C4-2B (cell line): ENCODE measurements around the gene ATAD3C.
"Not testable (repeated sequence)": the region's sequence is repeated elsewhere in the genome, so short reads cannot be mapped to it uniquely, and the experiment has no call there.

Source experiments
- ZFX ChIP-seq: fragments of 450-650 bp; IDR thresholded peaks from 2 replicates; pipeline ENCODE4 v1.6.1; 2017
- TF ChIP-seq, protein P1 (sequence below): fragments of 450-650 bp; conservative IDR thresholded peaks from 2 replicates; pipeline ENCODE4 v1.5.1; 2017; ENCODE audit warnings: mild to moderate bottlenecking

DNA sequence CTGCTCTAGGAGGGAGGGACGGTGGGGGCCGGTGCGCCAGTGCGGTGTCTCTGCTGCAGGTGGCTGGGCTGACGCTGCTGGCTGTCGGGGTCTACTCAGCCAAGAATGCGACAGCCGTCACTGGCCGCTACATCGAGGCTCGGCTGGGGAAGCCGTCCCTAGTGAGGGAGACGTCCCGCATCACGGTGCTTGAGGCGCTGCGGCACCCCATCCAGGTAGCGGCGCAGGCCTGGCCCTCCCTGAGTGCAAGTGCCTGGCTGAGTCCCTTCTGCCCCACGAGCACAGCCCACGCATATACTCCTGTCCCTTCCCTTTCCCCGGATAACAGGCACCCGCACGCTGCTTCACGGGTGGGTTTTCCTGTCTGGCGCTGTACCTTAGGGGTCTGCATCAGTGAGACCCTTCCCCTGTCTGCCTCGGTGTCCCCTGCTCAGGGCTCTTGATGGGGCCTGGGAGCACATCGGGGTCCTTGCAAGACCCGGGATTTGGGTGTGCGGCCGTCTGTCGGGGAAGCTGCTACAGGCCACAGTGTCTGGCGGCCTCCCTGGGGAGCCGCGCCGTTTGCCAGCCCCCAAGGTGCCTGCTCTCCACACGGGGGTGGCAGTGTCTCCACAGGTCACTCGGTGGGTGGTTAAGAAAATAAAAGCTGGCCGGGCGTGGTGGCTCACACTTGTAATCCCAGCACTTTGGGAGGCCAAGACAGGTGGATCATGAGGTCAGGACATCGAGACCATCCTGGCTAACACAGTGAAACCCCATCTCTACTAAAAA lies 5.0 kb downstream of the ATAD3C start:
- TF ChIP-seq, protein P1, sequence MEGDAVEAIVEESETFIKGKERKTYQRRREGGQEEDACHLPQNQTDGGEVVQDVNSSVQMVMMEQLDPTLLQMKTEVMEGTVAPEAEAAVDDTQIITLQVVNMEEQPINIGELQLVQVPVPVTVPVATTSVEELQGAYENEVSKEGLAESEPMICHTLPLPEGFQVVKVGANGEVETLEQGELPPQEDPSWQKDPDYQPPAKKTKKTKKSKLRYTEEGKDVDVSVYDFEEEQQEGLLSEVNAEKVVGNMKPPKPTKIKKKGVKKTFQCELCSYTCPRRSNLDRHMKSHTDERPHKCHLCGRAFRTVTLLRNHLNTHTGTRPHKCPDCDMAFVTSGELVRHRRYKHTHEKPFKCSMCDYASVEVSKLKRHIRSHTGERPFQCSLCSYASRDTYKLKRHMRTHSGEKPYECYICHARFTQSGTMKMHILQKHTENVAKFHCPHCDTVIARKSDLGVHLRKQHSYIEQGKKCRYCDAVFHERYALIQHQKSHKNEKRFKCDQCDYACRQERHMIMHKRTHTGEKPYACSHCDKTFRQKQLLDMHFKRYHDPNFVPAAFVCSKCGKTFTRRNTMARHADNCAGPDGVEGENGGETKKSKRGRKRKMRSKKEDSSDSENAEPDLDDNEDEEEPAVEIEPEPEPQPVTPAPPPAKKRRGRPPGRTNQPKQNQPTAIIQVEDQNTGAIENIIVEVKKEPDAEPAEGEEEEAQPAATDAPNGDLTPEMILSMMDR, result not testable (repeated sequence)
- TF ChIP-seq ZFX, result not testable (repeated sequence)
